ENCODE measurements around the gene CYCS. TPM values are rescaled to one million over a fixed set of nuclear protein-coding genes. Genes with fewer than 3 reads are reported as not detected.

Gene CYCS
- 100 to 1,000 TPM in 2 of 4 donors, 10 to 100 TPM in 2; 29.9 to 129 (median 66.8) TPM for total RNA-seq

DNA sequence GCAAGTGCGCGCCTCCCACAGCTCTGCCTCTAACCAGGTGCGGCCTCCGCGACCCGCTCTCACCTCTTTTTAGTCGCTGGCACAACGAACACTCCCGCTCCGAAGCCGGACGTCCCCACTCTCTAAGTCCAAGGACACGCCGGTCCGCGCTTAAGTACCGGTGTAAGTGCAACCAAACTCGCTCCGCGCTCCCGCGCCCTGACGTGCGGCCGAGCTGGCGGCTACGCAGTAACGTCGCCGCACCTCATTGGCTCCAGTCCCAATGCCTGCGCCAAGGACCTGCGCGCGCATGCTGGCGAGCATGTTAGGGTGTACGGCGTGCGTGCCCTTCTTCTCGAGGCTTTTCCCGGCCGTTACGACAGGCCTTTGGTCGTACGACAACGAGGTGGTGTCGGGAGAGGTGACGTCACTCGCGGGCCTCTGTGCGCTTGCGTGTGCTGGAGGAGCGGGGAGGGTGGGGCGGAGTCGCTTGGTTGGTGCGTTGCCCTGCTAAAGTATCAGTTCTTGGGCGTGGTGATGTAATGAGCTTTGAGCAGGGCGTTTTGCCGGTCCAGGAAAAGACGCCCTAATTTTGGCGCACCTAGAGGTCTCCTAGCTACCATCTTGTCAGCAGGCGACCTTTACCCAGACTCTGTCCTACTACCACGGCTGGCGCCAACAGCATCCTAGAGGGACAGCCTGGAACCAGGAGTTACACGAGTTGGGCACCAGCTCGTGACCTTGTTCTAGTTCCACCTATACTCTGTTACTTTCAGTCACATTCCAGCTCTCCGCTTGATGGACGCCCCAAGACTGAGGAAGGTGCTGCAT is at the start of gene CYCS:
TSS of gene CYCS (minus strand) at position 124 of the 810 bp plus-strand sequence. CDS start 1,141 bp downstream, outside the sequence.
- no peaks in the 10 kb centered on the region for H3K9me3 ChIP-seq
- intact Hi-C loops (cut with DNase I; ENCODE audit: low total_unique reads): no loop called here
- TF ChIP-seq, protein P1, sequence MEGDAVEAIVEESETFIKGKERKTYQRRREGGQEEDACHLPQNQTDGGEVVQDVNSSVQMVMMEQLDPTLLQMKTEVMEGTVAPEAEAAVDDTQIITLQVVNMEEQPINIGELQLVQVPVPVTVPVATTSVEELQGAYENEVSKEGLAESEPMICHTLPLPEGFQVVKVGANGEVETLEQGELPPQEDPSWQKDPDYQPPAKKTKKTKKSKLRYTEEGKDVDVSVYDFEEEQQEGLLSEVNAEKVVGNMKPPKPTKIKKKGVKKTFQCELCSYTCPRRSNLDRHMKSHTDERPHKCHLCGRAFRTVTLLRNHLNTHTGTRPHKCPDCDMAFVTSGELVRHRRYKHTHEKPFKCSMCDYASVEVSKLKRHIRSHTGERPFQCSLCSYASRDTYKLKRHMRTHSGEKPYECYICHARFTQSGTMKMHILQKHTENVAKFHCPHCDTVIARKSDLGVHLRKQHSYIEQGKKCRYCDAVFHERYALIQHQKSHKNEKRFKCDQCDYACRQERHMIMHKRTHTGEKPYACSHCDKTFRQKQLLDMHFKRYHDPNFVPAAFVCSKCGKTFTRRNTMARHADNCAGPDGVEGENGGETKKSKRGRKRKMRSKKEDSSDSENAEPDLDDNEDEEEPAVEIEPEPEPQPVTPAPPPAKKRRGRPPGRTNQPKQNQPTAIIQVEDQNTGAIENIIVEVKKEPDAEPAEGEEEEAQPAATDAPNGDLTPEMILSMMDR (IDR thresholded peaks at IDR 0.05): no peak
- peak; percentile 69 for TF ChIP-seq EP300 (IDR thresholded peaks at IDR 0.05; ENCODE audit: low read depth)
- peak; percentile 99 for TF ChIP-seq POLR2AphosphoS5 (IDR thresholded peaks at IDR 0.05)
- TF ChIP-seq POLR2A (IDR thresholded peaks at IDR 0.05): peak; percentile 99
- peak within 1 kb of the TSS; percentile 78 to 86 (median 82) for H3K4me3 ChIP-seq
- peaks cover 0 to 50% (median 23%) of the 10 kb centered on the region in 4 donors for H3K4me1 ChIP-seq
- no peaks in the 10 kb centered on the region for H3K27me3 ChIP-seq
- peaks cover 0 to 20% (median 9%) of the 10 kb centered on the region in 4 donors for H3K36me3 ChIP-seq
- in situ Hi-C loops (cut with MboI; ENCODE audit: low pct_ligation_motif_present in 1 of 4, low pct_unique_long_range_greater_than_20kb in 1 of 4, low sequenced_read_pairs in 3 of 4): no loop called here
- 2 to 3% methylated on average over 6 to 19 of the region's 67 CpGs for WGBS, 2 donors (ENCODE audit: low coverage in 1 of 2)
- H3K27ac ChIP-seq: peak within 1 kb of the TSS; percentile 95 to 96 (median 95)
- DNase-seq: peak; percentile 100

DNA sequence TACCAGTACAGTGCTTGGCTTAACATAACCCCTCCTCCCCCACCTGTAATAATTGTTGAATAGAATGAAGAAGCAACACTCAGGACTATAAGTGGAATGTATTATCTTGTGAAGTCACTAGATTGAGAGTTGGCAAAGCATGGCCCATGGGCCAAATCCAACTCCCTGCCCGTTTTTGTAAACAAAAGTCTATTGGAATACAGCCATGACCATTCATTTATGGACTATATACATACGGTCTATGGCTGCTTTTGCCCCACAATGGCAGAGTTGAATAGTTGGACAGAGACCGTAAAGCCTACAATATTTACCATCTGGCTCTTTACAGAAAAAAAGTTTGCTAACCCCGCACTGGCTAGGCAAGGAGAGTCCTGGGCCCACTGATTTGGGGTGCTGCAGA is 48.1 kb upstream of the CYCS start:
- in situ Hi-C loops (cut with MboI; ENCODE audit: low pct_ligation_motif_present in 1 of 4, low pct_unique_long_range_greater_than_20kb in 1 of 4, low sequenced_read_pairs in 3 of 4) (no loop called here), intact Hi-C loops (cut with DNase I; ENCODE audit: low total_unique reads) (no loop called here)
- H3K36me3 ChIP-seq: no peaks in the 10 kb centered on the region
- peak; percentile 43 for DNase-seq
- 43% methylated on average over 4 of the region's 4 CpGs; no CpG with 5 or more reads in 1 of the 2 donors for WGBS, 2 donors (ENCODE audit: low coverage in 1 of 2)
- H3K27ac ChIP-seq: peak overlapping the region; percentile 31 to 82 (median 69)
- no peaks in the 10 kb centered on the region for H3K27me3 ChIP-seq
- H3K4me1 ChIP-seq: peaks cover 8 to 38% (median 25%) of the 10 kb centered on the region in 4 donors
- TF ChIP-seq, protein P1 (IDR thresholded peaks at IDR 0.05): no peak
- TF ChIP-seq EP300 (IDR thresholded peaks at IDR 0.05; ENCODE audit: low read depth) (no peak), POLR2AphosphoS5 (IDR thresholded peaks at IDR 0.05) (no peak), POLR2A (IDR thresholded peaks at IDR 0.05) (no peak)
- no peaks in the 10 kb centered on the region for H3K9me3 ChIP-seq
- no peak overlapping the region for H3K4me3 ChIP-seq

DNA sequence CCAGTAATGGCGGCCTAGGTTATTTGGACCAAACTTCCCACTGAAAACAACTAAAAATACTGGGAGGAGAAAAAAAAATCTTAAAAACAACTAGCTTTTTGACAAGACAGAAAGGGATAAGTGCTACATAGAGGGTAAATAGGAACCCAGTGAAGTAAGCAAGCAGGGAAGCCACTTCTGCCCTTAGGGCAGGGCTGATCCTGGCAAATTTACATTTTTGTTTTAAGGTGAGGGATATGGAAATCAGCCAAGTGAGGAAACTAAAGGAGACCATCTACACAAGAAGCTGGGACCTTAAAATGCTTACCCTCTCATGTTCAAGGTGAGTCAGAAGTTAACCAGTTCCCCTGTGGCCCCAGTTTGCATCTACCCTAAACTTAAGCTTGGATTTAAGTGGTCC is 46.5 kb upstream of the CYCS start:
- H3K4me1 ChIP-seq: peaks cover 8 to 54% (median 31%) of the 10 kb centered on the region in 4 donors
- H3K9me3 ChIP-seq: no peaks in the 10 kb centered on the region
- in situ Hi-C loops (cut with MboI; ENCODE audit: low pct_ligation_motif_present in 1 of 4, low pct_unique_long_range_greater_than_20kb in 1 of 4, low sequenced_read_pairs in 3 of 4) (no loop called here), intact Hi-C loops (cut with DNase I; ENCODE audit: low total_unique reads) (no loop called here)
- WGBS, 2 donors (ENCODE audit: low coverage in 1 of 2): 55 to 100% methylated on average over 1 of the region's 1 CpG
- peak overlapping the region; percentile 60 to 82 (median 76) for H3K27ac ChIP-seq
- TF ChIP-seq POLR2A (IDR thresholded peaks at IDR 0.05) (no peak), POLR2AphosphoS5 (IDR thresholded peaks at IDR 0.05) (no peak), EP300 (IDR thresholded peaks at IDR 0.05; ENCODE audit: low read depth) (no peak)
- TF ChIP-seq, protein P1 (IDR thresholded peaks at IDR 0.05): no peak
- H3K4me3 ChIP-seq: no peak overlapping the region
- no peak for DNase-seq
- no peaks in the 10 kb centered on the region for H3K36me3 ChIP-seq
- no peaks in the 10 kb centered on the region for H3K27me3 ChIP-seq

DNA sequence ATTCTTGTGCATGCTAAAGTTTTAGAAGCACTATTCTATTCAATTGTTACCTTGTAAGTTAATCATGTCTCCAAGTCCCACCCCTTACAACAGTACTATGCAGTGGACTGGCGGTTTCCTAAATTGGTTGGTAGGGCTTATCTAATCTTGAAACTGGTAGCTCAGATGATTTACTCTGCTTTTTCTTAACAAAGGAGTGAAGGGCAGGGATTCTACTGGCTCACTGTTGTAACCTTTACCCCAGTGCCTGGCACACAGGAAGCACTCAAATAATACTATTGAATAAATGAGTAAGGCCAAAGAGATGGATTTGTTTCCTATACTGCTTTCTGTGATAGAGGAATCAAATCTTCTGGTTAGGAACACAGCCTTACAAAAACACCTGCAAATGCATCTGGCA is 46.0 kb upstream of the CYCS start:
- Histone ChIP-seq H3K27ac (peak overlapping the region; percentile 60 to 82 (median 76)), H3K4me3 (no peak overlapping the region), H3K27me3 (no peaks in the 10 kb centered on the region), H3K36me3 (no peaks in the 10 kb centered on the region), H3K4me1 (peaks cover 8 to 54% (median 31%) of the 10 kb centered on the region in 4 donors), H3K9me3 (no peaks in the 10 kb centered on the region)
- DNase-seq: peak; percentile 45
- 50% methylated on average over 1 of the region's 1 CpG; no CpG with 5 or more reads in 1 of the 2 donors for WGBS, 2 donors (ENCODE audit: low coverage in 1 of 2)
- TF ChIP-seq POLR2AphosphoS5 (IDR thresholded peaks at IDR 0.05) (peak in 1 of 3 donors; percentile 7), POLR2A (IDR thresholded peaks at IDR 0.05) (no peak)
- intact Hi-C loops (cut with DNase I; ENCODE audit: low total_unique reads): no loop called here
- in situ Hi-C loops (cut with MboI; ENCODE audit: low pct_ligation_motif_present in 1 of 4, low pct_unique_long_range_greater_than_20kb in 1 of 4, low sequenced_read_pairs in 3 of 4): no loop called here
